Measurements from ENCODE around the gene USP9Y. TPM values are rescaled to one million over a fixed set of nuclear protein-coding genes. Genes with fewer than 3 reads are reported as not detected.

USP9Y gene
- polyA plus RNA-seq, 1 donor (not counting 4 experiments of a cell fraction or from before 2014, with no cell fraction given), result not detected

- DNase-seq (ENCODE audit: low read depth, low spot score), result no peak
- no peaks in the 10 kb centered on the region for H3K9me1 ChIP-seq (ENCODE audit: control insufficient read depth, extremely low read depth, insufficient read depth, low read length)
- no peak overlapping the region for H3K4me2 ChIP-seq (ENCODE audit: control insufficient read depth, extremely low read depth, insufficient read depth, low read depth, low read length)
- H2AFZ ChIP-seq (ENCODE audit: control insufficient read depth, low read length), result no peak overlapping the region
- no peak overlapping the region for H3K4me3 ChIP-seq (ENCODE audit: control insufficient read depth in 2 of 3, extremely low read depth in 1 of 3, insufficient read depth in 2 of 3, low read depth in 1 of 3, low read length in 3 of 3)
- no peak overlapping the region for H3K27ac ChIP-seq (ENCODE audit: control insufficient read depth, insufficient read depth, low read length)
- no peaks in the 10 kb centered on the region for H4K20me1 ChIP-seq (ENCODE audit: control insufficient read depth, extremely low read depth, insufficient read depth, low read length)
- no peaks in the 10 kb centered on the region for H3K79me2 ChIP-seq (ENCODE audit: control insufficient read depth, insufficient read depth, low read length)
- dilution Hi-C loops (cut with MboI; ENCODE audit: extremely low pct_ligation_motif_present, low sequenced_read_pairs), result no loop called here
- no peak for FAIRE-seq
- no peaks in the 10 kb centered on the region for H3K36me3 ChIP-seq (ENCODE audit: control insufficient read depth in 2 of 2, extremely low read depth in 1 of 2, insufficient read depth in 2 of 2, low read length in 2 of 2)
- no peaks in the 10 kb centered on the region for H3K27me3 ChIP-seq (ENCODE audit: control insufficient read depth, extremely low read depth, insufficient read depth, low read length)
- no peaks in the 10 kb centered on the region for H3K9me3 ChIP-seq (ENCODE audit: control insufficient read depth, low read depth, low read length)
- H3K4me1 ChIP-seq (ENCODE audit: control insufficient read depth, extremely low read depth, insufficient read depth, low read length), result no peaks in the 10 kb centered on the region
- no peak overlapping the region for H3K9ac ChIP-seq (ENCODE audit: control insufficient read depth, extremely low read depth, insufficient read depth, low read length)
- TF ChIP-seq EZH2 (IDR thresholded peaks at IDR 0.05; ENCODE audit: low read length), result no peak
- TF ChIP-seq, protein P1, sequence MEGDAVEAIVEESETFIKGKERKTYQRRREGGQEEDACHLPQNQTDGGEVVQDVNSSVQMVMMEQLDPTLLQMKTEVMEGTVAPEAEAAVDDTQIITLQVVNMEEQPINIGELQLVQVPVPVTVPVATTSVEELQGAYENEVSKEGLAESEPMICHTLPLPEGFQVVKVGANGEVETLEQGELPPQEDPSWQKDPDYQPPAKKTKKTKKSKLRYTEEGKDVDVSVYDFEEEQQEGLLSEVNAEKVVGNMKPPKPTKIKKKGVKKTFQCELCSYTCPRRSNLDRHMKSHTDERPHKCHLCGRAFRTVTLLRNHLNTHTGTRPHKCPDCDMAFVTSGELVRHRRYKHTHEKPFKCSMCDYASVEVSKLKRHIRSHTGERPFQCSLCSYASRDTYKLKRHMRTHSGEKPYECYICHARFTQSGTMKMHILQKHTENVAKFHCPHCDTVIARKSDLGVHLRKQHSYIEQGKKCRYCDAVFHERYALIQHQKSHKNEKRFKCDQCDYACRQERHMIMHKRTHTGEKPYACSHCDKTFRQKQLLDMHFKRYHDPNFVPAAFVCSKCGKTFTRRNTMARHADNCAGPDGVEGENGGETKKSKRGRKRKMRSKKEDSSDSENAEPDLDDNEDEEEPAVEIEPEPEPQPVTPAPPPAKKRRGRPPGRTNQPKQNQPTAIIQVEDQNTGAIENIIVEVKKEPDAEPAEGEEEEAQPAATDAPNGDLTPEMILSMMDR (optimal IDR thresholded peaks at IDR 0.05 in 1 of 3, IDR thresholded peaks at IDR 0.05 in 1 of 3, conservative IDR thresholded peaks at IDR 0.05 in 1 of 3; ENCODE audit: extremely low read depth in 1 of 3, insufficient read depth in 2 of 3, low read length in 3 of 3), result no peak
Measured at GRCh38 chrY:12867960-12868359, 166.9 kb downstream of the USP9Y start.

DNA sequence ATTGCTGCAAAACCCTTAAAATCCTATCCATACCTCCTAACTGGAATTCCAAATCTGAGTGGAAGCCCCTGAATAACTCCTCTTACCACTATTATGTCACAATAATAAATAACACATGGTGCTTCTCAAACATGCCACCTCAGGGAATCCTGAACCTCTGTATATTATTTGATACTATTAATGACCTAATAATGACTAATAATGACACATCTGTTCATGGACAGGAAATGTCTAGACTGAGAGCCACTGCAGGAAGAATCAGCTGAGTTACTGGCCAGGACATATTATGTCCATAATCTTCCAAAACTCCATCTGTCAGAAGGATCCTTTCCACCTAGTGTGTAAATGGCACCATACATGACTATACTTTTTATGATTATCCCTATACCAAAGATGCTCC is 195.9 kb downstream of the USP9Y start:
- TF ChIP-seq, protein P1 (optimal IDR thresholded peaks at IDR 0.05 in 1 of 3, IDR thresholded peaks at IDR 0.05 in 1 of 3, conservative IDR thresholded peaks at IDR 0.05 in 1 of 3; ENCODE audit: extremely low read depth in 1 of 3, insufficient read depth in 2 of 3, low read length in 3 of 3), result no peak
- no peak for TF ChIP-seq EZH2 (IDR thresholded peaks at IDR 0.05; ENCODE audit: low read length)
- FAIRE-seq (no peak), DNase-seq (ENCODE audit: low read depth, low spot score) (no peak)
- no peaks in the 10 kb centered on the region for H3K9me1 ChIP-seq (ENCODE audit: control insufficient read depth, extremely low read depth, insufficient read depth, low read length)
- dilution Hi-C loops (cut with MboI; ENCODE audit: extremely low pct_ligation_motif_present, low sequenced_read_pairs), result no loop called here
- H3K79me2 ChIP-seq (ENCODE audit: control insufficient read depth, insufficient read depth, low read length), result no peaks in the 10 kb centered on the region
- no peaks in the 10 kb centered on the region for H3K36me3 ChIP-seq (ENCODE audit: control insufficient read depth in 2 of 2, extremely low read depth in 1 of 2, insufficient read depth in 2 of 2, low read length in 2 of 2)
- no peaks in the 10 kb centered on the region for H3K9me3 ChIP-seq (ENCODE audit: control insufficient read depth, low read depth, low read length)
- no peak overlapping the region for H3K9ac ChIP-seq (ENCODE audit: control insufficient read depth, extremely low read depth, insufficient read depth, low read length)
- H2AFZ ChIP-seq (ENCODE audit: control insufficient read depth, low read length), result no peak overlapping the region
- H4K20me1 ChIP-seq (ENCODE audit: control insufficient read depth, extremely low read depth, insufficient read depth, low read length), result no peaks in the 10 kb centered on the region
- no peak overlapping the region for H3K27ac ChIP-seq (ENCODE audit: control insufficient read depth, insufficient read depth, low read length)
- H3K4me2 ChIP-seq (ENCODE audit: control insufficient read depth, extremely low read depth, insufficient read depth, low read depth, low read length), result no peak overlapping the region
- no peaks in the 10 kb centered on the region for H3K27me3 ChIP-seq (ENCODE audit: control insufficient read depth, extremely low read depth, insufficient read depth, low read length)
- H3K4me3 ChIP-seq (ENCODE audit: control insufficient read depth in 2 of 3, extremely low read depth in 1 of 3, insufficient read depth in 2 of 3, low read depth in 1 of 3, low read length in 3 of 3), result no peak overlapping the region
- H3K4me1 ChIP-seq (ENCODE audit: control insufficient read depth, extremely low read depth, insufficient read depth, low read length), result no peaks in the 10 kb centered on the region
